WTC11 (cell line): ENCODE data around the gene PLXDC2. TPM values are rescaled to one million over a fixed set of nuclear protein-coding genes. Genes with fewer than 3 reads are reported as not detected.

Source experiments
- ATAC-seq: fragments of 200-7000 bp; cut with Tn5 transposase; 2 replicates; pipeline ENCODE4 v1.10.0; 2021; ENCODE audit warnings: mild to moderate bottlenecking, moderate library complexity
- CTCF ChIA-PET: fragments of 300-600 bp; sonication (Branson Sonifier 250); formaldehyde crosslinking; loops from one replicate; lab custom pipeline; 2021; ENCODE audit warnings: antibody characterized with exemption; lab: Charles Lee
- POLR2A ChIA-PET: fragments of 350-600 bp; sonication (Branson Sonifier 250); formaldehyde crosslinking; loops from one replicate; lab custom pipeline; 2021; ENCODE audit warnings: antibody characterized with exemption; lab: Charles Lee
- DNase-seq: peaks from one replicate; pipeline ENCODE4 v3.0.0; 2021; ENCODE audit warnings: low spot score
- H3K27ac Mint-ChIP-seq: 2 replicates; pipeline ENCODE4 v1.8.0; 2021; ENCODE audit warnings: mixed read lengths
- H3K27me3 Mint-ChIP-seq: 2 replicates; pipeline ENCODE4 v1.8.0; 2021; ENCODE audit warnings: low read depth, mild to moderate bottlenecking, moderate library complexity, mixed read lengths
- H3K36me3 Mint-ChIP-seq: 2 replicates; pipeline ENCODE4 v1.8.0; 2021; ENCODE audit warnings: mixed read lengths
- H3K4me1 Mint-ChIP-seq: 2 replicates; pipeline ENCODE4 v1.8.0; 2022; ENCODE audit warnings: mixed read lengths
- H3K4me3 Mint-ChIP-seq: 2 replicates; pipeline ENCODE4 v1.8.0; 2021; ENCODE audit warnings: mild to moderate bottlenecking, moderate library complexity, mixed read lengths
- H3K9me3 Mint-ChIP-seq: 2 replicates; pipeline ENCODE4 v1.8.0; 2021; ENCODE audit warnings: mixed read lengths
- CBFB ChIP-seq: sonication (generic); formaldehyde crosslinking; IDR thresholded peaks from 2 replicates; pipeline ENCODE4 v1.8.1; 2022; ENCODE audit warnings: mild to moderate bottlenecking, low read depth, missing genetic modification reagents
- CREB1 ChIP-seq: sonication (generic); formaldehyde crosslinking; IDR thresholded peaks from 2 replicates; pipeline ENCODE4 v1.8.0; 2023; ENCODE audit warnings: mild to moderate bottlenecking, missing genetic modification reagents
- EMX1 ChIP-seq: fragments of 250-450 bp; sonication (Bioruptor Pico); IDR thresholded peaks from 2 replicates; pipeline ENCODE4 v1.8.0; 2021; ENCODE audit warnings: mild to moderate bottlenecking
- JUN ChIP-seq: sonication (generic); formaldehyde crosslinking; IDR thresholded peaks from 2 replicates; pipeline ENCODE4 v1.8.0; 2023; ENCODE audit warnings: mild to moderate bottlenecking, missing genetic modification reagents
- NFATC4 ChIP-seq: fragments of 250-450 bp; sonication (Bioruptor Pico); IDR thresholded peaks from 2 replicates; pipeline ENCODE4 v1.9.0; 2021; ENCODE audit warnings: mild to moderate bottlenecking
- NR2C2 ChIP-seq: sonication (generic); formaldehyde crosslinking; IDR thresholded peaks from 2 replicates; pipeline ENCODE4 v1.8.0; 2022; ENCODE audit warnings: mild to moderate bottlenecking, missing genetic modification reagents
- SOX15 ChIP-seq: fragments of 250-450 bp; sonication (Bioruptor Pico); IDR thresholded peaks from 2 replicates; pipeline ENCODE4 v1.9.0; 2021; ENCODE audit warnings: mild to moderate bottlenecking
- SP1 ChIP-seq: sonication (generic); formaldehyde crosslinking; conservative IDR thresholded peaks from 2 replicates; pipeline ENCODE4 v1.8.1; 2022; ENCODE audit warnings: missing genetic modification reagents
- TEAD1 ChIP-seq: sonication (generic); formaldehyde crosslinking; IDR thresholded peaks from 2 replicates; pipeline ENCODE4 v1.8.0; 2022; ENCODE audit warnings: mild to moderate bottlenecking, missing genetic modification reagents
- ZBTB21 ChIP-seq: sonication (generic); formaldehyde crosslinking; IDR thresholded peaks from 2 replicates; pipeline ENCODE4 v1.8.1; 2023; ENCODE audit warnings: mild to moderate bottlenecking, missing genetic modification reagents, borderline replicate concordance
- ZNF425 ChIP-seq: fragments of 250-450 bp; sonication (Bioruptor Pico); conservative IDR thresholded peaks from 2 replicates; pipeline ENCODE4 v1.9.0; 2021; ENCODE audit warnings: mild to moderate bottlenecking
- total RNA-seq: library from RNA; stranded (reverse); gene quantifications from 3 replicates; pipeline ENCODE4 v1.2.3, GENCODE V29; 2021
- TF ChIP-seq, protein P1 (sequence below): sonication (generic); formaldehyde crosslinking; IDR thresholded peaks from 2 replicates; pipeline ENCODE4 v1.8.1; 2023; ENCODE audit warnings: mild to moderate bottlenecking, missing genetic modification reagents, borderline replicate concordance
- TF ChIP-seq, protein P2 (sequence below): fragments of 200-600 bp; IDR thresholded peaks from 2 replicates; pipeline ENCODE4 v1.8.0; 2022; ENCODE audit warnings: antibody characterized with exemption
- TF ChIP-seq, protein P3 (sequence below): sonication (generic); formaldehyde crosslinking; IDR thresholded peaks from 2 replicates; pipeline ENCODE4 v1.8.1; 2022; ENCODE audit warnings: low read depth, mild to moderate bottlenecking, moderate library complexity, missing genetic modification reagents, borderline replicate concordance

PLXDC2 gene
- total RNA-seq, 1 experiment from 2014 or later = 31.7 TPM

DNA sequence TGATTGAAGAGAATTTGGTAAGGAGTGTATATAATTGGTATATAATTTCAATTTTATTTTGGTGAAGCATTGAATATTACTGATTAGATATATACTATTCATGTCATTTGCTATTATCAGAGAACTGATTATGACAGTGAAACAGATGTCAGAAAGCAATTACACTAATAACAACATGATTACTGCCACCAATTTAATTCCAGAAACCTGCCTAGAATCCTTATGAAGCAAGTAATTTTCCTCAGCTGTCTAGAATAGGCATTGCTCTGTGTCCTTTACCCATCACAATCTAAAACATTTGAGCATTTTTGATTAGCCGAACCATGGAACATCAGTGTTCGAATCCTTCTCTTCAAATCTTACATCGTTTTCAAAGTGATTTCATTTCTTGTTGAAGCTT, 24.5 kb downstream of the PLXDC2 start (continued):
- TF ChIP-seq, protein P1, sequence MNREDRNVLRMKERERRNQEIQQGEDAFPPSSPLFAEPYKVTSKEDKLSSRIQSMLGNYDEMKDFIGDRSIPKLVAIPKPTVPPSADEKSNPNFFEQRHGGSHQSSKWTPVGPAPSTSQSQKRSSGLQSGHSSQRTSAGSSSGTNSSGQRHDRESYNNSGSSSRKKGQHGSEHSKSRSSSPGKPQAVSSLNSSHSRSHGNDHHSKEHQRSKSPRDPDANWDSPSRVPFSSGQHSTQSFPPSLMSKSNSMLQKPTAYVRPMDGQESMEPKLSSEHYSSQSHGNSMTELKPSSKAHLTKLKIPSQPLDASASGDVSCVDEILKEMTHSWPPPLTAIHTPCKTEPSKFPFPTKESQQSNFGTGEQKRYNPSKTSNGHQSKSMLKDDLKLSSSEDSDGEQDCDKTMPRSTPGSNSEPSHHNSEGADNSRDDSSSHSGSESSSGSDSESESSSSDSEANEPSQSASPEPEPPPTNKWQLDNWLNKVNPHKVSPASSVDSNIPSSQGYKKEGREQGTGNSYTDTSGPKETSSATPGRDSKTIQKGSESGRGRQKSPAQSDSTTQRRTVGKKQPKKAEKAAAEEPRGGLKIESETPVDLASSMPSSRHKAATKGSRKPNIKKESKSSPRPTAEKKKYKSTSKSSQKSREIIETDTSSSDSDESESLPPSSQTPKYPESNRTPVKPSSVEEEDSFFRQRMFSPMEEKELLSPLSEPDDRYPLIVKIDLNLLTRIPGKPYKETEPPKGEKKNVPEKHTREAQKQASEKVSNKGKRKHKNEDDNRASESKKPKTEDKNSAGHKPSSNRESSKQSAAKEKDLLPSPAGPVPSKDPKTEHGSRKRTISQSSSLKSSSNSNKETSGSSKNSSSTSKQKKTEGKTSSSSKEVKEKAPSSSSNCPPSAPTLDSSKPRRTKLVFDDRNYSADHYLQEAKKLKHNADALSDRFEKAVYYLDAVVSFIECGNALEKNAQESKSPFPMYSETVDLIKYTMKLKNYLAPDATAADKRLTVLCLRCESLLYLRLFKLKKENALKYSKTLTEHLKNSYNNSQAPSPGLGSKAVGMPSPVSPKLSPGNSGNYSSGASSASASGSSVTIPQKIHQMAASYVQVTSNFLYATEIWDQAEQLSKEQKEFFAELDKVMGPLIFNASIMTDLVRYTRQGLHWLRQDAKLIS (CRISPR knock-in tag) = no peak
- no peak for TF ChIP-seq NR2C2 (CRISPR knock-in tag)

GRCh38 chr10:19843487-19843886, 27.3 kb downstream of the PLXDC2 start:
- Mint-ChIP-seq H3K9me3 (no peaks in the 10 kb centered on the region), H3K27ac (peak overlapping the region; percentile 12; the same call in 1 of the 2 replicates), H3K4me3 (peak overlapping the region; percentile 18), H3K27me3 (no peaks in the 10 kb centered on the region), H3K36me3 (no peaks in the 10 kb centered on the region), H3K4me1 (peaks cover 65% of the 10 kb centered on the region)
- CTCF ChIA-PET = interaction anchor here (0.8 kb wide), 1 partner anchor 24 kb away, joined by 4 read pairs; no protein-coding TSS in a partner anchor
- POLR2A ChIA-PET = no interaction called here
- peak; percentile 46; the same call in 1 of the 2 replicates for ATAC-seq
- DNase-seq = no peak
- TF ChIP-seq SP1 (CRISPR knock-in tag) (0 out of 2 replicates have a peak, but pooled peaks have one; percentile 22), ZBTB21 (CRISPR knock-in tag) (no peak)

DNA sequence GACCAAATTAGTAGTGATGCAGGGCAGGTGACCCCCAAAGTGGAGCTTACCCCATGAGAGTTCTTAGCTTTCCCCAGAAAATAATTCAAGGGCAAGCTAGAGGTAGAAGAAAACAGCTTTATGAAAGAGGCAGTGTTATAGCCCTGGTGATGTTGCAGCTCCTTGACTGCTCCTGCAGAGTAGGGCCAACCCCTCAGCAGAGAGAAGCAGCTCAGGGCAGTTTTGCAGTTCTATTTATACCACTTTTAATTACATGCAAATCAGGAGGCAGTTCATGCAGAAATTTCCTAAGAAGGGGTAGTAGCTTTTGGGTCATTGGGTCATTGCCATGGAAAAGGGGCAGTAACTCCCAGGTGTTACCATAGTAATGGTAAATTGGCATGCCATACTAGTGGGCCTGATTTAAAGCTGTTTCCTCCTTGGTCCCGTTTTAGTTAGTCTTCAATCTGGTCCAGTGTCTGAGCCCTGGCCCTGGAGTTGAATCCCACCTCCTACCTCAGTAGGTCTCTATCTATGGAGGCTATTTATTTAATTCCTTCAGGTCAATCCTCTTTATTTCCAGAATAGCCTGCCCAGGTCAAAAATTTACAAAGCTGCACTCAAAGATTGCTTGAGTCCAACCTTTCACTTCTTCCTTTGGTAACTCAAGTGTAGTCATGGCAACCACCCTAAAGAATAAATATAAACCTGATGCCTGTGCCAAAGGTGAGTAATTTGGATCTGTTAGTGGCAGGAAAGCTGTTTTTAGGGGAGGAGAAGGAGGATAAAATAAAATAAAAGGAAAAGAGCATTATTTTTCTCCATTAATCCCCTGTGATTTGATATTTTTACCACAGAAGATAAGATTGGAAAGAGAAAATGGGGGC, 29.5 kb downstream of the PLXDC2 start:
- Mint-ChIP-seq H3K36me3 (no peaks in the 10 kb centered on the region), H3K4me1 (peaks cover 58% of the 10 kb centered on the region), H3K4me3 (no peak overlapping the region), H3K9me3 (no peaks in the 10 kb centered on the region), H3K27me3 (no peaks in the 10 kb centered on the region), H3K27ac (no peak overlapping the region)
- DNase-seq (no peak), ATAC-seq (no peak)
- CTCF ChIA-PET = no interaction called here
- POLR2A ChIA-PET = no interaction called here
- TF ChIP-seq, protein P1 (CRISPR knock-in tag) = no peak
- TF ChIP-seq TEAD1 (CRISPR knock-in tag) = no peak
- TF ChIP-seq, protein P2, sequence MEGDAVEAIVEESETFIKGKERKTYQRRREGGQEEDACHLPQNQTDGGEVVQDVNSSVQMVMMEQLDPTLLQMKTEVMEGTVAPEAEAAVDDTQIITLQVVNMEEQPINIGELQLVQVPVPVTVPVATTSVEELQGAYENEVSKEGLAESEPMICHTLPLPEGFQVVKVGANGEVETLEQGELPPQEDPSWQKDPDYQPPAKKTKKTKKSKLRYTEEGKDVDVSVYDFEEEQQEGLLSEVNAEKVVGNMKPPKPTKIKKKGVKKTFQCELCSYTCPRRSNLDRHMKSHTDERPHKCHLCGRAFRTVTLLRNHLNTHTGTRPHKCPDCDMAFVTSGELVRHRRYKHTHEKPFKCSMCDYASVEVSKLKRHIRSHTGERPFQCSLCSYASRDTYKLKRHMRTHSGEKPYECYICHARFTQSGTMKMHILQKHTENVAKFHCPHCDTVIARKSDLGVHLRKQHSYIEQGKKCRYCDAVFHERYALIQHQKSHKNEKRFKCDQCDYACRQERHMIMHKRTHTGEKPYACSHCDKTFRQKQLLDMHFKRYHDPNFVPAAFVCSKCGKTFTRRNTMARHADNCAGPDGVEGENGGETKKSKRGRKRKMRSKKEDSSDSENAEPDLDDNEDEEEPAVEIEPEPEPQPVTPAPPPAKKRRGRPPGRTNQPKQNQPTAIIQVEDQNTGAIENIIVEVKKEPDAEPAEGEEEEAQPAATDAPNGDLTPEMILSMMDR = no peak
- no peak for TF ChIP-seq JUN
- TF ChIP-seq CBFB (CRISPR knock-in tag) = no peak
- no peak for TF ChIP-seq EMX1
- TF ChIP-seq, all 79 proteins: peak for 0

- ChIA-PET CTCF (no interaction called here), POLR2A (no interaction called here)
- ATAC-seq = no peak
- no peaks in the 10 kb centered on the region for H3K9me3 Mint-ChIP-seq
- TF ChIP-seq ZNF425 (CRISPR knock-in tag) (no peak), CREB1 (no peak), SOX15 (CRISPR knock-in tag) (no peak), NFATC4 (no peak)
- TF ChIP-seq, protein P3, sequence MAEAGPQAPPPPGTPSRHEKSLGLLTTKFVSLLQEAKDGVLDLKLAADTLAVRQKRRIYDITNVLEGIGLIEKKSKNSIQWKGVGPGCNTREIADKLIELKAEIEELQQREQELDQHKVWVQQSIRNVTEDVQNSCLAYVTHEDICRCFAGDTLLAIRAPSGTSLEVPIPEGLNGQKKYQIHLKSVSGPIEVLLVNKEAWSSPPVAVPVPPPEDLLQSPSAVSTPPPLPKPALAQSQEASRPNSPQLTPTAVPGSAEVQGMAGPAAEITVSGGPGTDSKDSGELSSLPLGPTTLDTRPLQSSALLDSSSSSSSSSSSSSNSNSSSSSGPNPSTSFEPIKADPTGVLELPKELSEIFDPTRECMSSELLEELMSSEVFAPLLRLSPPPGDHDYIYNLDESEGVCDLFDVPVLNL (CRISPR knock-in tag) = no peak
- no peaks in the 10 kb centered on the region for H3K36me3 Mint-ChIP-seq
- H3K4me1 Mint-ChIP-seq = peaks cover 56% of the 10 kb centered on the region
- peak overlapping the region; percentile 47; the same call in 1 of the 2 replicates for H3K27ac Mint-ChIP-seq
- no peak overlapping the region for H3K4me3 Mint-ChIP-seq
- no peaks in the 10 kb centered on the region for H3K27me3 Mint-ChIP-seq
- DNase-seq = no peak
These were observed 31.1 kb downstream of the PLXDC2 start for GRCh38 chr10:19847321-19847720.
